GM18867 (cell line): ENCODE results near the gene FBRSL1.

ENCODE experiments used
- ATAC-seq: cut with Tn5 transposase; IDR thresholded peaks from one replicate; pipeline ENCODE4 v1.9.1; 2021; ENCODE audit warnings: mild to moderate bottlenecking, moderate library complexity; ENCODE audit not compliant: unreplicated experiment

The FBRSL1 gene

DNA sequence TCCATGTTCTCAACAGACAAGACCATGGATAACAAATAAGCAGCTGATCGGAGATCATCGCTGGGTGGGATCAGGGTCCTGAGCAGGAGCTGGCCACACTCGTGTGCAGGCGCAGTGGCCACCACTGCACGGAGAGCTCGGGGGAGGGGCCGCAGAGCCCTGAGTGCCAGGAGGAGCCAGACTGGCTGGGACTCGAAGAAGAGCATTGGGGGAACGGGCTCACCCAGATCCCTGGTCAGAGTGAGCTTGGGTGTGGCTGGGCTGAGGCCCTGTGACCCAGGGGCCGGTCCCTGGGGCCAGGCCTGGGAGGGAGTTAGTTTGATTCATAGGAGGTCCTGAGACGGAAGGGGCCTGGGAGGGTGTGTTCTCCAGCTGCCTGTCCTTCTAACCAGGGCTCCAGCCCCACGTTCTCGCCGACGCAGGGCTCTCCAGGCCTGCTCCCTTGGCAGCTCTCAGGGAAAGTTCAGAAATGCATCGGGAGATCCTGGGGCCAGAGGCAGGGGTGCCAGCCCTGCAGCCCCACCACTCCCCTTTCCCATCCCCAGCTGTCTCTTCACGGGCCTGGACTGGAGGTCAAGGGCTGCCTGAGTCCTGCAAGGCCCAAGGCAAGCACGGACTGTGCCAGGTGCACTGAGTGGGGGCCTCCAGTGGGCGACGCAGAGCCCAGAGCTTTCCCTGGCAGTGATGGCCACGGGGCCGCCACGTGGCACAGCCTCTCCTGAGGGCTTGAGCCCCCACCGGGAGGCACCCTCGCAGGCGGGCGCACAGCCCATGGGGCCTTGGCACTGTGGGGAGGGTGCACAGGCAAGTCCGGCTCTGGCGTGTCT, 48.1 kb downstream of the FBRSL1 start:
- no peak for ATAC-seq

DNA sequence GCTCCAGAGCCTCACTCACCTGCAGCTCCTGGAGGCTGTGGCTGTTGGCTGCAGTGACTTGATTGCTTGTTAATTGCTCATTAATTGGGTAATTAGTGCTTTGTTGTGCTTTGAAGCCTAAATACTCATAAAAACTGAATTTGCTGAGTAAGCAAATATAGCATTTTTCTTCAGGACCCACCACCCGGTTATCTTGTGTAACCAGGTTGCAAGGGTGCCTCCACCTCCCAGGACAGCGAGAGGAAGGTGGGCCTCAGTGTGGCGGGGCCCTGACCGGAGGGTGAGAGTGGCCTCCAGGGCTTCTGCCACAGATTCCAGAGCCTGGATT, 48.7 kb downstream of the FBRSL1 start:
- ATAC-seq = no peak

DNA sequence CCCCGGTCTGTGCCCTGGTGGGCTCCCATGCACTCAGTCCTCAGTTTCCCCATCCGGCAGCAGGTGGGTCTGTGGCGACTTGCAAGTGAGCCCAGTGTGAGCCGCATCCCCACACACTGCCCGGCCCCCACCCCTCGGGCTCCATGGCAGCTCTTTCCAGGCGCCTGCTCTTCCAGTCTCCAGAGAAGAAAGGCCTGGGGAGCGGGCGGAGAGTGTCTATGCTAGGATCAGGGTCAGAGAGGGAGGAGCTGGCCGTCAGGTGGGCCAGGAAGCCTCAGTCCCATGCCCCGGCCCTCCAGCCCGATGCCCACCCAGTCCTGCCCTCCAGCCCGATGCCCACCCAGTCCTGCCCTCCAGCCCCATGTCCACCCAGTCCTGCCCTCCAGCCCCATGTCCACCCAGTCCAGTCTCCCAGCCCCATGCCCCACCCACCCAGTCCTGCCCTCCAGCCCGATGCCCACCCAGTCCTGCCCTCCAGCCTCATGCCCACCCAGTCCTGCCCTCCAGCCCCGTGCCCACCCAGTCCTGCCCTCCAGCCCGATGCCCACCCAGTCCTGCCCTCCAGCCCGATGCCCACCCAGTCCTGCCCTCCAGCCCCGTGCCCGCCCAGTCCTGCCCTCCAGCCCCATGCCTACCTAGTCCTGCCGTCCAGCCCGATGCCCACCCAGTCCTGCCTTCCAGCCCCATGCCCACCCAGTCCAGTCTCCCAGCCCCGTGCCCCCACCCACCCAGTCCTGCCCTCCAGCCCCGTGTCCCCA, 49.2 kb downstream of the FBRSL1 start:
- no peak for ATAC-seq

- ATAC-seq = no peak
Measured at GRCh38 chr12:132540436-132540835, 50.5 kb downstream of the FBRSL1 start.

- ATAC-seq = no peak
Measured at GRCh38 chr12:132541200-132541599, 51.2 kb downstream of the FBRSL1 start.

DNA sequence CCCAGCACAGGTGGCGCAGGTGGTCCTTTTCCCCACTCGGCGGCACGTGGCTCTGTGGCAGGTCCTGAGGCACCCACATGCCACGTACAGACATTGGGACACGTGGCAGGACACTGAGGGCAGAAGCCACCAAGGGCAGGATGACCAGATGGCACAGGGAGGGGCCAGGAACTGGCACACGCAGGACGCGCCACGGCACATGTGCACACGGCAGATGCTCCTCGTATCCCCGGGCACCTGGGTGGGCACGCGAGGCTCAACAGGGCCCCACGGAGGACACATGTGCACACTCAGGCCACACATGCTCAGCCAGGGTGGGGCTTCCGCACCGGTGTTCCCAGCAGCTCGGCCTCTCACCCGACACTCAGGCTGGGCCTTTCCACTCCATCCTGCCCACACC, 52.0 kb downstream of the FBRSL1 start:
- ATAC-seq = no peak

DNA sequence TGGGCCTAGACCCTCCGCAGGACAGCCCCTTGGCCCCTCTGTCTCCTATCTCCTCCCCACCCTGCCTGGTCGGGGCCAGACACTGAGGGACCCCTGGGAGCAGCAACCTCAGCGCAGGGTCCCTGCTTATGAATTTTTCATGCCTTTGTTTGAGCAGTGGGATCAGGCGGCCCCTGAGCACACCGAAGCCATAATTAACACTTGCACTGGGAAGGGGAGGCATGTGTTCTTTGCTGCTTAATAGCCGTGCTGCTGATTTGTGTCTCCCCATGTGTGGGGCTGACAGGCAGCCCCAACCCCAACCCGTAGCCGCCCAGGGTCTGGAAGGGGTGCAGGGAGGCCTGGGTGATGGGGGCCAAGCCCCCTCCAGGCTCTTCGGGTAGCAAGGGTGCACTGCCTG, 52.7 kb downstream of the FBRSL1 start:
- no peak for ATAC-seq

DNA sequence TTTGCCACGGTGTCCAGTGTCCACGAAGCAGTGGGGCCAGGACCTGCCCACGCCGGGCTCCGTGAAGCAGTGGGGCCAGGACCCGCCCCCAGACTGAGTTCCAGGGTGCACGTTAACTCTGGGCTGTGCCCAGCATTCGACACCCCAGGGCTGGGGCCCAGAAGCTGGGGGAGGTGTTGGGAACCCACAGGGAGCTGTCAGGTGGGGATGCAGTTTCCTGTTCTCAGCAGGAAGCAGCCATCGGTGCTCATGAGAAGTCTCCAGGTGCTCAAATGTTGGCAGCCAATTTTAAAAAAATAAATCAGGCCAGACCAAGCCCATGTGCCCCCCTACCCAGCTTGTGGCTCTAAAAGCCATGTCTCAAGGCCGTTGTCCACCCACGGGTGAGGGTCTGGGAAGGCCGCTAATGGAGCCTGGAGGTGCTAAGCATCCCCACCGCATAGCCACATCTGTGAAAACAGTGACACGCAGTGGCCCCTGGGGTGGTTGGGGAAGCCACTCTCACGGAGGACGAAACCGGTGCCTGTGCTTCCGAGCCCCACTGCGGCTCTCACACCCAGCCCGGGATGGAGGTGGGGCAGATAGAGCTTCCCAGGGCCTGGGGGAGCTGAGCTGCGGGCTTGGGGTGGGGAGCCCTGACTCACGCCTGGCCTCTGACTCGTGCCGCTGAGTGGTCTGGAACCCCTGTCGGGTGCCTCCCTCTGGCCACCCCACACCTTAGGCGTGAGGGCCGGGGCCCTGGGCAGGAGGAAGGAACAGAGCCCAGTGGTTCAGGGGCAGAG, 53.5 kb downstream of the FBRSL1 start:
- no peak for ATAC-seq

- ATAC-seq = no peak
Measured at GRCh38 chr12:132544080-132544397, 54.1 kb downstream of the FBRSL1 start.

DNA sequence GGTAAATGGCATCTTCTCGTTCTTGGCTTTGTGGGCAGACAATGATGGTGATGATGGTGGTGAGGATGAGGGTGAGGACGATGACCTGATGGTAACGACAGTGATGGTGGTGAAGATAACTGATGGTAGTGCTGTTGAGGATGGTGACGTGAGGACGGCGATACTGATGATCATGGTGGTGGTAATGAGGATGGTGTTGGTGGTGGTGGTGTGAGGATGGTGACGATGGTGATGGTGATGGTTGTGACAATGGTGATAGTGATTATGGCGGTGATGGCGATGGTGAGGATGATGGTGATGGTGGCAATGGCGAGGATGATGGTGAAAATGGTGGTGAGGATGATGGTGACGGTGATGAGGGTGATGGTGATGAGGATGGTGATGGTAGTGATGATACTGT, 54.5 kb downstream of the FBRSL1 start:
- ATAC-seq = no peak

DNA sequence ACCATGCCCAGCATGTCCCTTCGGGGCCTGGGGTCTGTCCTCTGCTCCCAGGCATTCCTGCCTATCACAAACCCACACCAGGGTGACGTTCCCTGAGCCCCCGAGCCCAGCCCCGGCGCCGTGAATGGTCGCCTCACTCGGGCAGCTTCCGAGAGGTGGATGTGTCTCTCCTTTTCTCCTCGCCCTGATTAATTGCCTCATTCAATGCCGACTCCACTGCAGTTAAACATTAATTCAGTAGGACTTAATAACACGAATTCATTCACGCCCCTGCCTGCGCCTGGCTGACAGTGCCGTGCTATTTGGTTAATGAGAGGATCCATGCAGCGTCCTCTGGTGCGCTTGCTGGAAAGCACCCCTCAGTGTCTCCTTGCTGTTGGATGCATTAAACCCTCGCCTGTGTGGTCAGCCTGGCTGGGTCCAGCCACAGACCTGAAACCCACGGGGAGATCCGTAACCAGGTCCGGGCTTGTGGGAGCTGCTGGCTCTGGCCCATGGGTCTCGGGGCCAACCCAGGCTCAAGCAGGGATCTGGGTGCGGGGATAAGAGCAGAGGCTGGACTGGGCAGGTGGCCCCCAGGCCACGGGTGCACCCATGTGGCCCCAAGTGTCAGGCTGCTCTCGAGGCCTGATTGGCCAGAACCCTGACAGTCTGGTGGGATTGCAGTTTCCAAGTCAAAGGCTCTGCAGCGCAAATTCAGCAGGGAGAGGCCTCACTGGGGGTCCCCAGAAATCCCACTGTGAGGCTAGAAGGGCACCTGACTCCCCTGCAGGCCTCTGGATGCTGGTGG, 55.4 kb downstream of the FBRSL1 start:
- no peak for ATAC-seq

DNA sequence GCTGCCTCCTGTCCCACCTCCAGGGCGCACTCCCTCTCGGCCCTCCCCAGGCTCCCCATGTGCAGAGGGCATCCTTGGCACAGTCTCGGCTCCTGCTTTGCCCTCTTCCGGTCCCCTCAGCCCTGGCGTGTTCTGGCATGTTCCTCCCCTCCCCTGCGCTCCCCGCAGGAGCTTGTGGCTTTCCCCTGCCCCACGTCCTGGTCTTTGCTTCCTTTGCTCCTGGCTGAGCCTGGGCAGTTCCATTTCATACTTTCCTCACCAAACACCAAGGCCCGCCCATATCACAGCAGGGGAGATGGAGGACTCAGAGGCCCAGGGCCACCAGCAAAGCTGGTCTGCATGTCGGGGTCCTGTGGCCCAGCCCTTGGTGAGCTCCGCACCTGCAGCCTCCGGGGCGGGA, 56.0 kb downstream of the FBRSL1 start:
- ATAC-seq = no peak

DNA sequence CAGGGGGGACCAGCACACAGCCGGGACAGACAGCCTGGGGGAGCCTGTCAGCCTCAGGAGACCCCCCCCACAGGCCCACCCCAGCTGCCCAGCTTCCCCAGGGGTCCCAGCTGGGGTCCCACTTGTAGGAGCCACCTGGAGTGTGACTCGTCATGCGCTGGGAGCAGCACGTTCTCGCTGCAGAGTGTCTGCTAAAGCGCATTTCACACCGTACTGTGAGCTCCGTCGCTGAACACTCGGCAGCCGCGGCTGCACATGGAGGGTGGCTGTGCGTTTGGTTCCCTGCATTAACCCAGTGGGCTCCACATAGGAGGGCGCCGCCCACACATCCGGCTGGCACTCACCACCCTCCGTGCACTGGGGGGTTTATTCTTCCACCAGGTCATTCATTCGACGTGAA, 56.7 kb downstream of the FBRSL1 start:
- ATAC-seq = no peak

GRCh38 chr12:132547205-132547740, 57.3 kb downstream of the FBRSL1 start:
- ATAC-seq = no peak

DNA sequence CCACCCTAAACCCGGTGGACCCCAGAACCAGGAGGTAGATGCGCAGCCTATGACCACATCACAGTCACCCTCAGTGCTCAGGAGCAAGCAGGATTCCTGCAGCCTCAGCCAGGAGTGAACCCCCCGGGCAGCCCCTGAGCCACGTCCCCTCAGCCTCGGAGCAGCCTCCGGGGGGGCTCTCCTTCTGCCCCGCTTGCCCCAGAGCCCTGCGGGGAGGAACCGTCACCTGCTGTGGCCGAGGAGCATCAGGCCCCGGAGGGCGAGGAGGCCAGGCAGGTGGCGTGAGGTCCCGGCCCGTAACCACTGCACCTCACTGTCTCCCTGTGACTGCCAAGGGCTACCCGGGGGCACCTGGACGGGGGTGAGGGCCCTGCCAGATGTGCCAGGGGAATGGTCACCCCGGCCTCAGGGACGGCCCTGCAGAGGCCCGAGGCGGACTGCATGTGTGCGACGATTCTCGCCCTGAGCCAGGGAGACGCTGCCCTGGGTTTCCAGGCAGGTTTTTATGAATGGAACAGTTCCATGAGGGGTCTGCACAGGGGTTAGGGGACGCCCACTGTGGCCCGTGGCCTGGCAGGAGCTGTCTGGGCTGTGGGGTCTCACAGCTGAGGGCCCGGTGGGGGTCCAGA, 58.6 kb downstream of the FBRSL1 start:
- no peak for ATAC-seq

DNA sequence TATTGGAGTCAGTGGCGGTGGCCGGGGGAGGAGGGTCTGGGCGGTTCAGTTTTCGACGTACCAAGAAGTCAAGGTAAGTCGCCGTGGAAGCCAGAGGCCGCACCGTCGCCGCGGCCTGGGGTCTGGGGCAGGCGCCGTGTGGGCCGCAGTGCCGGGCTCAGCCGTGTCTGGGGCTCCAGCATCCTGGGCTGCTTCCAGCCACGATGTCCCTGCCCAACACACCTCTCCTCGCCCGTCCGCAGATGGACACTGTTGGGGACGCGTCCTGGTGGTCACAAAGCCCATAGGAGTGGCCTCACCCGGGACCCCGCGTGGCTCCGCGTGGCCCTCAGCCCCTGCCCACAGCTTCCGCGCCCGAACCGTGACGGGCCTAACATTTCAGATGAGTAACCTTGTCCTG, 59.1 kb downstream of the FBRSL1 start:
- no peak for ATAC-seq

GRCh38 chr12:132550014-132550802, 60.3 kb downstream of the FBRSL1 start:
- ATAC-seq = no peak

DNA sequence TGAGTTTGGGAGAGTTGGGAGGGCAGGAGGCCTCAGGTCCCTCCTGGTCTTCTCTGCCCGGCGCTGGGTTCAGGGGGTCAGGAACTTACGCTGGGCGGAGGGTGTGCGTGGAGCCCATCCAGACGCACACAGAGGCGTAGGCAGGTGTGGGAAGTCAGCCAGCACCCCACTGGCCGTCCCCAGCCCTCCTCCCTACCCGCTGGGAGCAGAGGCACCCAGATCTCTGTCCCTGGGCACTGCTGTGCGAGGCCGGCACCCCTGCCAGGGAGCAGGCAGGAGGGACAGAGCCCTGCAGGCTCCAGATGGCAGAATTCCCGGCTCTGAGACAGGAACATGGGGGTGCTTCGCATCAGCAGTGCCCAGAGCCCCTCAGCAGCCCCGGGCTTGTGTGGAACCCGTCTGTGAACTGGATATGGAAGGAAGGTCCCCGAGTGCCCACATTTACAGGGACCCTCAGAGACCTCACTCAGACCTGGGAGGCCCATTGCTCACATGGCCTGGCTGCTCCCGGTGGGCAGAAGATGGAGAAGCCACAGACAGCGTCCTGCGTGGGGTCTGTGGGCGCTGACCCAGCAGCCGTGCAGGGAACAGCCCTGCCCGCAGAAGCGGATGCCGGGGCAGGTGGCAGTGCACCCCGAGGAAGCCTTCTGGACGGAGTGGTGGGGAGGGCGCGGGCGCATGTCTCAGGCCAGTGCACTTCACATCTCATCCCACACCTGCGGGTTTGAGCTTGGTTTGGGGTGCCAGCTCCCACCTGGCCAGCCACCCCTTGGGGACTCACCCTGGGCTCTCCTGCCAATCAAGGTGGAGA, 61.1 kb downstream of the FBRSL1 start:
- no peak for ATAC-seq

DNA sequence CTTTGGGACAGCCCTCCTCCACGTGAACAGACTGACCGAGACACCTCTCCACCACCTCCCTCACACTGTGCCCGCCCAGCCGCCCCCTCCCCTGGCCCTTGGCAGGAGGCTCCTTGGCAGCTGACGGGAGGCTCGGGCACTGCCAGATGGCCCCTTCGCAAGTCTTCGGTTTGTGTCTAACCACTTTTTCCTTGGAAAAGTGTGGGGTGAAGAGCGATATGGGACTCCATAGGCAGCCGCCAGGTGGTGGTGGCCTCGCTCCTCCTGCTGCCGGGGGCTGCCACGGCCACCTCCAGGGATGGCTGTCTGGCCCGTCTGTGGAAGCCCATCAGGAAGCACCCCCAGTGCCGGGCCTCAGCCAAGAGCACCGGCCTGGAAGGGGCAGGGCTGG, 61.7 kb downstream of the FBRSL1 start:
- no peak for ATAC-seq
